ENCODE data around the gene NEK7.

The NEK7 gene

GRCh38 chr1:198265073-198265661, 108.4 kb downstream of the NEK7 start:
- H3K27ac ChIP-seq (ENCODE audit: low read depth, low read length), result no peak overlapping the region
- H3K4me3 ChIP-seq (ENCODE audit: low read depth, low read length), result no peak overlapping the region
- no peak overlapping the region for H2AK5ac ChIP-seq (ENCODE audit: low read length)
- no CpG with 5 or more reads among the region's 3 CpGs for WGBS (ENCODE audit: extremely low coverage, insufficient coverage, insufficient read length)
- H4K12ac ChIP-seq (ENCODE audit: low read depth, low read length), result no peak overlapping the region
- H3K4ac ChIP-seq (ENCODE audit: low read depth, low read length), result no peak overlapping the region
- no peak overlapping the region for H2BK5ac ChIP-seq (ENCODE audit: low read depth, low read length, poor library complexity)
- no peaks in the 10 kb centered on the region for H3K79me2 ChIP-seq (ENCODE audit: control insufficient read depth, insufficient read depth, low read length, poor library complexity)
- no peak overlapping the region for H4K8ac ChIP-seq (ENCODE audit: low read depth, low read length)
- H3K9ac ChIP-seq (ENCODE audit: low read length), result no peak overlapping the region
- no peaks in the 10 kb centered on the region for H3K4me1 ChIP-seq (ENCODE audit: control insufficient read depth in 1 of 2, insufficient read depth in 2 of 2, low read length in 2 of 2)
- no peak overlapping the region for H2AFZ ChIP-seq (ENCODE audit: insufficient read depth, low read length, poor library complexity)
- no peak overlapping the region for H3K14ac ChIP-seq (ENCODE audit: low read length)
- H4K91ac ChIP-seq (ENCODE audit: low read depth, low read length), result no peak overlapping the region
- no peaks in the 10 kb centered on the region for H3K9me3 ChIP-seq (ENCODE audit: insufficient read depth, low read depth, low read length)
- H3K18ac ChIP-seq (ENCODE audit: low read length), result no peak overlapping the region
- no peak overlapping the region for H2BK120ac ChIP-seq (ENCODE audit: insufficient read depth, low read length, poor library complexity)
- no peaks in the 10 kb centered on the region for H3K79me1 ChIP-seq (ENCODE audit: low read length)
- no peak overlapping the region for H3K4me2 ChIP-seq (ENCODE audit: low read length)
- DNase-seq, result peak; percentile 53 to 83
- no peaks in the 10 kb centered on the region for H3K36me3 ChIP-seq (ENCODE audit: control insufficient read depth in 1 of 2, insufficient read depth in 2 of 2, low read length in 2 of 2)
- no peaks in the 10 kb centered on the region for H3K27me3 ChIP-seq (ENCODE audit: insufficient read depth, low read length)
- no peak overlapping the region for H3K23ac ChIP-seq (ENCODE audit: low read length)
- H2BK12ac ChIP-seq (ENCODE audit: low read length), result no peak overlapping the region

- Histone ChIP-seq H2AFZ (ENCODE audit: insufficient read depth, low read length, poor library complexity) (no peak overlapping the region), H3K9ac (ENCODE audit: low read length) (no peak overlapping the region), H3K36me3 (ENCODE audit: control insufficient read depth in 1 of 2, insufficient read depth in 2 of 2, low read length in 2 of 2) (no peaks in the 10 kb centered on the region), H3K23ac (ENCODE audit: low read length) (no peak overlapping the region), H3K4me3 (ENCODE audit: low read depth, low read length) (no peak overlapping the region), H2BK12ac (ENCODE audit: low read length) (no peak overlapping the region), H2BK5ac (ENCODE audit: low read depth, low read length, poor library complexity) (no peak overlapping the region), H4K8ac (ENCODE audit: low read depth, low read length) (no peak overlapping the region), H4K91ac (ENCODE audit: low read depth, low read length) (no peak overlapping the region), H3K4ac (ENCODE audit: low read depth, low read length) (no peak overlapping the region), H2AK5ac (ENCODE audit: low read length) (no peak overlapping the region), H3K79me1 (ENCODE audit: low read length) (no peaks in the 10 kb centered on the region), H3K18ac (ENCODE audit: low read length) (no peak overlapping the region), H3K4me1 (ENCODE audit: control insufficient read depth in 1 of 2, insufficient read depth in 2 of 2, low read length in 2 of 2) (no peaks in the 10 kb centered on the region), H3K4me2 (ENCODE audit: low read length) (no peak overlapping the region), H3K9me3 (ENCODE audit: insufficient read depth, low read depth, low read length) (no peaks in the 10 kb centered on the region), H3K27me3 (ENCODE audit: insufficient read depth, low read length) (no peaks in the 10 kb centered on the region), H3K27ac (ENCODE audit: low read depth, low read length) (no peak overlapping the region), H4K12ac (ENCODE audit: low read depth, low read length) (no peak overlapping the region), H3K14ac (ENCODE audit: low read length) (no peak overlapping the region), H2BK120ac (ENCODE audit: insufficient read depth, low read length, poor library complexity) (no peak overlapping the region), H3K79me2 (ENCODE audit: control insufficient read depth, insufficient read depth, low read length, poor library complexity) (no peaks in the 10 kb centered on the region)
- DNase-seq, result no peak
Observed at GRCh38 chr1:198267056-198267455, 110.3 kb downstream of the NEK7 start.

GRCh38 chr1:198267921-198268320, 111.1 kb downstream of the NEK7 start:
- Histone ChIP-seq H3K14ac (ENCODE audit: low read length) (no peak overlapping the region), H2AFZ (ENCODE audit: insufficient read depth, low read length, poor library complexity) (no peak overlapping the region), H3K4me2 (ENCODE audit: low read length) (no peak overlapping the region), H4K8ac (ENCODE audit: low read depth, low read length) (no peak overlapping the region), H3K18ac (ENCODE audit: low read length) (no peak overlapping the region), H3K9ac (ENCODE audit: low read length) (no peak overlapping the region), H4K91ac (ENCODE audit: low read depth, low read length) (no peak overlapping the region), H2AK5ac (ENCODE audit: low read length) (no peak overlapping the region), H2BK5ac (ENCODE audit: low read depth, low read length, poor library complexity) (no peak overlapping the region), H3K23ac (ENCODE audit: low read length) (no peak overlapping the region), H3K79me1 (ENCODE audit: low read length) (no peaks in the 10 kb centered on the region), H2BK12ac (ENCODE audit: low read length) (no peak overlapping the region), H2BK120ac (ENCODE audit: insufficient read depth, low read length, poor library complexity) (no peak overlapping the region), H3K4me3 (ENCODE audit: low read depth, low read length) (no peak overlapping the region), H3K9me3 (ENCODE audit: insufficient read depth, low read depth, low read length) (no peaks in the 10 kb centered on the region), H3K36me3 (ENCODE audit: control insufficient read depth in 1 of 2, insufficient read depth in 2 of 2, low read length in 2 of 2) (no peaks in the 10 kb centered on the region), H3K4me1 (ENCODE audit: control insufficient read depth in 1 of 2, insufficient read depth in 2 of 2, low read length in 2 of 2) (no peaks in the 10 kb centered on the region), H3K4ac (ENCODE audit: low read depth, low read length) (no peak overlapping the region), H3K79me2 (ENCODE audit: control insufficient read depth, insufficient read depth, low read length, poor library complexity) (no peaks in the 10 kb centered on the region), H3K27ac (ENCODE audit: low read depth, low read length) (no peak overlapping the region), H3K27me3 (ENCODE audit: insufficient read depth, low read length) (no peaks in the 10 kb centered on the region), H4K12ac (ENCODE audit: low read depth, low read length) (no peak overlapping the region)
- peak in 1 of 2 donors; percentile 41 for DNase-seq
- no CpG with 5 or more reads among the region's 4 CpGs for WGBS (ENCODE audit: extremely low coverage, insufficient coverage, insufficient read length)

GRCh38 chr1:198268784-198269645, 112.2 kb downstream of the NEK7 start:
- H3K4me3 ChIP-seq (ENCODE audit: low read depth, low read length), result no peak overlapping the region
- no peak overlapping the region for H4K91ac ChIP-seq (ENCODE audit: low read depth, low read length)
- H3K4me1 ChIP-seq (ENCODE audit: control insufficient read depth in 1 of 2, insufficient read depth in 2 of 2, low read length in 2 of 2), result no peaks in the 10 kb centered on the region
- H3K27ac ChIP-seq (ENCODE audit: low read depth, low read length), result no peak overlapping the region
- H3K14ac ChIP-seq (ENCODE audit: low read length), result no peak overlapping the region
- H3K4ac ChIP-seq (ENCODE audit: low read depth, low read length), result no peak overlapping the region
- no peak overlapping the region for H3K18ac ChIP-seq (ENCODE audit: low read length)
- no peaks in the 10 kb centered on the region for H3K36me3 ChIP-seq (ENCODE audit: control insufficient read depth in 1 of 2, insufficient read depth in 2 of 2, low read length in 2 of 2)
- no peak for DNase-seq
- no peak overlapping the region for H4K8ac ChIP-seq (ENCODE audit: low read depth, low read length)
- H2BK12ac ChIP-seq (ENCODE audit: low read length), result no peak overlapping the region
- H2BK120ac ChIP-seq (ENCODE audit: insufficient read depth, low read length, poor library complexity), result no peak overlapping the region
- H3K79me2 ChIP-seq (ENCODE audit: control insufficient read depth, insufficient read depth, low read length, poor library complexity), result no peaks in the 10 kb centered on the region
- H2AK5ac ChIP-seq (ENCODE audit: low read length), result no peak overlapping the region
- no peak overlapping the region for H4K12ac ChIP-seq (ENCODE audit: low read depth, low read length)
- no peak overlapping the region for H2AFZ ChIP-seq (ENCODE audit: insufficient read depth, low read length, poor library complexity)
- no peaks in the 10 kb centered on the region for H3K9me3 ChIP-seq (ENCODE audit: insufficient read depth, low read depth, low read length)
- no CpG with 5 or more reads among the region's 3 CpGs for WGBS (ENCODE audit: extremely low coverage, insufficient coverage, insufficient read length)
- H3K23ac ChIP-seq (ENCODE audit: low read length), result no peak overlapping the region
- no peak overlapping the region for H3K4me2 ChIP-seq (ENCODE audit: low read length)
- H3K79me1 ChIP-seq (ENCODE audit: low read length), result no peaks in the 10 kb centered on the region
- H3K9ac ChIP-seq (ENCODE audit: low read length), result no peak overlapping the region
- no peak overlapping the region for H2BK5ac ChIP-seq (ENCODE audit: low read depth, low read length, poor library complexity)
- no peaks in the 10 kb centered on the region for H3K27me3 ChIP-seq (ENCODE audit: insufficient read depth, low read length)
